Pulmonary artery endothelial cell (primary cell): ENCODE results near the gene GRAMD4. TPM values are rescaled to one million over a fixed set of nuclear protein-coding genes. Genes with fewer than 3 reads are reported as not detected.

Experiments
- DNase-seq: peaks from one replicate; pipeline ENCODE4 v3.0.0-alpha.2; 2011; ENCODE audit warnings: low read depth, low spot score
- total RNA-seq: library from RNA; depleted of rRNA; stranded (reverse); fragments of >200 nt; gene quantifications from 2 replicates; pipeline ENCODE4 v1.2.3, GENCODE V29; 2014

GRAMD4 gene
- total RNA-seq, 1 donor from 2014 or later, result 21.0 TPM

DNA sequence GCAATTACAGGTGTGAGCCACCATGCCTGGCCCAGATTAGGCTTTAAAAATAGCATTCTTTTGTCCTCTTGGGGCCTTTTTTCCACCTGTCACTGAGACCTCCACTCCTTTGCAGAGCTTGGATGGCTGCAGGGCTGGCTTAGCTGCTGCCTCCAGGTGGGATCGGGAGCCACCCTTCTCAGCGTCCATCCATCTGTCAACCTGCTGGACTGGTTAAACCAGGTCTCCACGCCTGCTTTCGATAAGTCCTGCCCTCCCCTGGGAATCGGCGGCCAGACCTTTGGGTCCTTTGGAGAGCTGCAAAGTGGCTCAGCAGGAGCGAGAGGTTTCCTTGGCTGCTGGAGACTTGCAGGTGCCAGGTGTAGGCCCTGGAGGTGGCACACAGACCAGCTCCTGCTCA is 23.4 kb upstream of the GRAMD4 start:
- no peak for DNase-seq

DNA sequence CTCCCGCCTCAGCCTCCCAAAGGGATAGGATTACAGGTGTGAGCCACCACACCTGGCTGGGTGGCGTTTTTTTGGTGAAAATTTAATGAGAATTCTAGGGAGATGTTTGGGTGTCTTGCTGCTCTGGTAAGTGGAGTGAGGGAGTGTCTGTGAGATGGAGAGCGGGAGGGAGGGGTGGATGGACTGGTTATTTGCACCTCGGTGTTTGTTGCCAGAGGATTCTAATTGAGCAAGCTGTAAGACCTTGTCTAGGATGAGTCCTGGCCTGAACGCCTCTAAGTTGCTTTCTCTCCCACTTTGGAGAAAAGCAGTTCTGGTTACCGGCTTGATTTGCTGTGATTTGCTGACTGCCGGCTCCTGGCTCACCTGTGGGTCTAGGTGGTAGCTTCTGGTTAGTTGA is 22.0 kb upstream of the GRAMD4 start:
- DNase-seq, result no peak

DNA sequence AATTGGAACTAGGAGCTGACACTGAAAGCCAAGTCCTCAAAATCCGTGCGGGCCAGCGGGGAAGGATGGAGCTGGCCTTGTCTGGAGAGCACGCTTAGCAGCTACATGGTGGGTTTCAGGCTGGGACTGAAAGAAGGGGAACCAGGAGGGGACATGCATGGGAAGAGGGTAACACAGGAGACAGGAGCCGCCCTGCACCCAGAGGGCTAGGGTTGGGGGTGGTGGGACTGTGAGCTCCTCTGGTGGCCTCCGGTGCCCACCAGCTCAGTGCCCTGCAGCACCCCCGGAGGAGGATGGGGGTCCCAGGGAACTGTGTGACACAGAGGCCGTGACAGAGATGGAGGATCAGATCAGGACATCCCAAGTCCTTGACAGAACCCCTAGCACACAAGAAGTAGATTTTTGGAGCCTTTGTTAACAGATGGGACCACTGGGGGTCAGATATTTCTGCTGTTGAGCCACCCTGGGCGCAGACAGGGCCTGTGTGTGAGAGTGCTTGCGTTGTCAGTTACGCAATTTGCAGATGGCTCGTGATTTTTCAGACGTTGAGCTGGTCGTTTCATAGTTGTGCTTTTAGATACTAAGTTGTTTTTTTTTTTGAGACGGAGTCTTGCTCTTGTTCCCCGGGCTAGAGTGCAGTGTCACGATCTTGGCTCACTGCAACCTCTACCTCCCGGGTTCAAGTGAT is 21.3 kb upstream of the GRAMD4 start:
- DNase-seq, result no peak

DNA sequence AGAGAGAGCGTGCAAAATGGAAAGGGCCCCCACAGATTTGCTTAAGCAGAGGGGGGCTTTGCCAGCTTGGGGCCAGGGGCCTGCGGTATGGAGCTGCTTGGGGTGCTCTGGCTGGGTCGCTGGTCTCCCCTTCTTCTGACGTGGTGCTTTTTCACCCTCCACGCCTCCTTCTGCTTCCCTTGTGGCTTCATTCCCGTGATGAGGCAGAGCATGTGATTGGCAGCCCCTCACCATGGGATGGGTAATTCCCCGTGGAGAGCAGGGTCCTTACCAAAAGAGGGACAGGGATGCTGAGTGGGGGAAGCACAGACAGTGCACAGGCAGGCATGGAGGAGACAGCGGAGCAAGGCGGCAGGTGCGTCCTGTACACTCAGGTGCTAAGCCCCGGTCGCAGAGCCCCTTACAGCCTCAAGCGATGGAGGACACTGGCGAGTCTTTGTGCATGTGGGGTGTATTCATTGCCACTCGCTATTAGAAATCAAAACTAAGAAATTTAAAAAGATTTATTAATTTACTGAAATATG is 19.9 kb upstream of the GRAMD4 start:
- DNase-seq, result no peak

DNA sequence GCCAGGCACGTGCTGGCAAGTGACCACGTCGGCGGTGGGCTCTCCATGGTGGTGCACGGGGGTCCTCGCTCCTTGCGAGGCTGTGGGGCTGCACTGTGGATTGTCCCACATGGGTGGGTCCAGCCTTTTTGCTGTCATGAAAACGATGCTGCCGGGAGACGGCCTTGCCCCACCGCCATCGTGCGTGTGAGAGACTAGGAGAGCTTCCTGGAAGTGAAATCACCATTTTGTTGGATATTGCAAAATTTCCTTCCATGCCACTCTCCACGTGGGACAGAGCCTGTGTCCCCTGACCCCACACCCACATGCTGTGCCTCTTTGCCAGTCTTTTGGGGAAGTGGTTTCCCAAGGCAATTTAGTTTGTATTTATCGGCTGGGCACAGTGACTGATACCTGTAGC is 18.2 kb upstream of the GRAMD4 start:
- no peak for DNase-seq

DNA sequence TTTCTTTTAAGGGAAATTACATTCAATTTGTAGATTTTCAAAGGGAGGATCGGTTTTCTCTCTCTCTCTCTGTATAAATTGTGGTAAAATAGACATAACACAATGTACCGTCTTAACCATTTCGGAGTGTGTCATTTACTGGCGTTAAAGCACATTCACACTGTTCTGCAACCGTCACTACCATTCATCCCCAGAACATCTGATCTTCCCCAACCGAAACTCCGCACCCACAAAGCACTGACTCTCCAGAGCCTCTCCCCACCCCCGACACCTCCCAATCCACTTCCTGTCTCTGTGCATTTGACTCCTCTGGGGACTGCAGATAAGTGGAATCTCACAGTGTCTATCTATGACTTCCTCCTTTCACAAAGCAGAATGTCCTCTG is 15.9 kb upstream of the GRAMD4 start:
- no peak for DNase-seq

DNA sequence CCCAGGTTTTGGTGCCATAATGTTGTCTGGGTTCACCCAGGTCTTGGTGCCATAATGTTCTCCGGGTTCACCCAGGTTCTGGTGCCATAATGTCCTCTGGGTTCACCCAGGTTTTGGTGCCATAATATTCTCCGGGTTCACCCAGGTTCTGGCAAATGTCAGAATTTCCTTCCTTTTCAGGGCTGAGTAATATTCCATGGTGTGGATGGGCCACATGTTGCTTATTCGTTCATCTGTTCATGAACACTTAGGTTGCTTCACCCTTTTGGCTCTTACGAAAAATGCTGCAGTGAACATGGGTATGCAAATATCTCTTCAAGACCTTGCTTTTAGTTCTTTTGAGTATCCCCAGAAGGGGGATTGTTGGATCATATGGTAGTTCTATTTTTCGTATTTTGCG is 15.1 kb upstream of the GRAMD4 start:
- no peak for DNase-seq

DNA sequence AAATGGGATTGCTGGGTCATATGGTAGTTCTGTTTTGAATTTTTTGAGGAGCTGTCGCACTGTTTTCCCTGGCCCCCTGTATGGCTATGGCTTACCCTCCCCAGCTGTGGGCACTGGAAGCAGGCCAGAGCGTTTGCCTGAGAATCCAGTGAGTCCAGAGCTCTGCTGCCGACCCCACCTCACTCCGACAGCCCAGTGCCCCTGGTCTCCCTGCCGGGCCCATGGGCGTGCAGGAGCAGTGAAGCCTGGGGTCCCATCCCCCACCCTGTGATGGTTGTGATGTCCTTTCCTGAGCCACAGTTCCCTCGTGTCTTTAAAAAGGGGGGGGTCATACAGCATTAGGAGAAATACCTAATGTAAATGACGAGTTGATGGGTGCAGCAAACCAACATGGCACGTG is 13.3 kb upstream of the GRAMD4 start:
- no peak for DNase-seq

DNA sequence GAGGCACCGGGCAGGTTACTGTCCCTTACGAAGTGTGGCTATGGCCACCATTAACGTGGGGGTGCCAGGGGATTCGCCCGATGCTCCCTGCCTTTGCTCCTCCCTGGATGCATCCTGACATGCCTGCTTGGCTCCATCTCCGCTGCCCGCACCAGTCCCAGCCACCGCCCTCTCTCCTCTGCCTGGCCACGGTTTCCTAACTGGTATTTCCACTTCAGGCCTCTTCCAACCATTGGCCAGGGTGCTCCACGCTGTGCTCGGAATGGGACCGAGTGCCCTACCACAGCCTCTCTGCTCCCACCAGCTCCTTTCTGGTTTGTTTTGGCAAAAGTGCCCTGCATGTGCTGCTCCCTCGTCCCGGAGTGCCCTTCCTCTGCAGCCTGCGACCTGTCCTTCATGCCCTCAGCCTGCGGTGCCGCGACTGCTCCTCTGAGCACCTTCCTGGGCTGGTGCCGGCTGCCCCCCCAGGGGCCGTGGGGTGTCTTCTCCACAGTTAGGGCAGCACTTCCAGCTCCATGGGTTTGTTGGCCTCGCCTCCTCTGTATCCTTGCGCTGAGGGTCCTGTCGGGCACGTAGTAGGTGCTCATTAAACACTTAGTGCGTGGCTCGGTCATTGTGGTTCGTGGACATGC is 12.6 kb upstream of the GRAMD4 start:
- DNase-seq, result no peak

DNA sequence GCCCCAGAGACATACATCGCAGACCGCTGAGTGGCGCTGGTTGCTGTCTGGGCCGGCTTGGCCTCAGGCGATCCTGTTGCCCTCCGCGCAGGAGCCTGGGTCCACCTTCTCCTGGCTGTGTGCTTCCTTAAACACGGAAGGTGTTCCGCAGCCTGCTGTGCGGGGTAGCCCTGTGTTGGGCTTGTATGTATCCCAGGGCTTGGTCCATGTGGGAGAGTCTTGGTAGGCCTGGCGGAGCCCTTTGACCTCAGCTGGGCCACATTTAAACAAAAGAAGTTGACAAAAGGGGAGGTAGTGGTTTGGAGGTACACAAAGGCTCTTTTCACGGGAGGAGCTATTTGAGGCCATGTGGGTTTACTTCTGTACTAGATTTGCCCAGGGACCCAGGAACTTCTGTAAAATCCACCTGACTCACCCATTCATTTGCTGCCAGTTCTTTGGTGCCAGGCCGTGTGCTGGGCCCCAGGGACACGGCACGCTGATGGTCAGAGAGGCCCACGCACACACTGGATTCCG is 11.0 kb upstream of the GRAMD4 start:
- DNase-seq, result no peak

DNA sequence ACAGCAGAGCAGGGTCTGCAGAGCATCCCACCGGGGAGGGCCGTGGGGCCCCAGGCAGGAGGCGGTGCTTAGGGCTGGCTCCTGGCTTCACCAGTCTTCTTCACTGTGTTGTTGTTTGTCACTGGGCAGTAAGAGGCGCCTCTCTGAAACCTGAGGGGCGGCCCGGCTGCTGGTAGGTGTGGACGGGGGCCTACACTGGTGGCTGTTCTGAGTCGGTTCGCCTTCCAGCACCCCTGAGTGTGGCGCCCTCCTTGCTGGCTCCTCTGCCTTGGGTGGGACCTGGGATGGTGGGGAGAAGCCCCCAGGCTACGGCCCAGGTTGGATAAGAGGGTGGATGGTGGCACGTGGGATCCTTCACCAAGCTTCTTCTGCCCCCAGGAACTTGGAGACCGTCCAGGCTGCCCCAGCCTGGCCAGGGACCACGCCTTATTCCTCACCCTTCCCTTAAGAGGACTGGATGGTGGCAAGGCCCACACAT is 10.4 kb upstream of the GRAMD4 start:
- no peak for DNase-seq

DNA sequence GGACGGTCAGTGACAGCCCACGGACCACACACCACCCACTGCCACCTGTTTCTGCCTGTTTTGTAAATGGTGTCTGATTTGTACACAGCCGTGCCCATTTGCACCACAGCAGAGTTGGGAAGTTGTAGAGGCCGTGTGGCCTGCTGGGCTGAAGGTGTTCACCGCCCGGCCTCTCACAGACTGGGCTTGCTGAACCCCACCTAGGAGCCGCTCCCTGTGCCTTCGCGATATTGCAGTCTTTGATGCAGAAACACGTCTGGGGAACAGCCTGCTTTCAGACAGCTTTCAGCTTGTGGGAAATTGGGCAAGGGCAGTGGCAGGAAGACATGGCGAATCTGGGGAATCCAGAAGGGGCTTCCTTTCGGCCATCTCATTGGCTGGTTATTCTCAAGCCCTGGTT is 9.8 kb upstream of the GRAMD4 start:
- DNase-seq, result no peak

DNA sequence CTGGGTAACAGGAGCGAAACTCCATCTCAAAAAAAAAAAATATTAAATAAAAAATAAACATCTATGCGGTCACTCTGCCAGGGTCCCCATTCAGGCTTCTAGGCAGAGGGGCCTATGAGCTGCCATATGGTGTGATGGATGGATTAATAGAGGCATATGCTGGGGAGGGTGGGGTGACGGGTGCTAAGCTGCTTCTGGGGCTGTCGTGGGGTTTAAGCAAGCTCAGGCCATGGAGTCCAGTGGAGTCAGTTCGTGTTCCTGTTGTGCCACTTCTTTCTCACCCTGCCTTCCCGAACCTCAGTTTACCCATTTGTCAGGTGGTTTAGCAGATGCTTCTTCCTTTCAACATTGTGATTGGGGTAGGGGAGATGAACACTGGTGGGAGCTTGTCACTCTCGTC is 9.0 kb upstream of the GRAMD4 start:
- no peak for DNase-seq

DNA sequence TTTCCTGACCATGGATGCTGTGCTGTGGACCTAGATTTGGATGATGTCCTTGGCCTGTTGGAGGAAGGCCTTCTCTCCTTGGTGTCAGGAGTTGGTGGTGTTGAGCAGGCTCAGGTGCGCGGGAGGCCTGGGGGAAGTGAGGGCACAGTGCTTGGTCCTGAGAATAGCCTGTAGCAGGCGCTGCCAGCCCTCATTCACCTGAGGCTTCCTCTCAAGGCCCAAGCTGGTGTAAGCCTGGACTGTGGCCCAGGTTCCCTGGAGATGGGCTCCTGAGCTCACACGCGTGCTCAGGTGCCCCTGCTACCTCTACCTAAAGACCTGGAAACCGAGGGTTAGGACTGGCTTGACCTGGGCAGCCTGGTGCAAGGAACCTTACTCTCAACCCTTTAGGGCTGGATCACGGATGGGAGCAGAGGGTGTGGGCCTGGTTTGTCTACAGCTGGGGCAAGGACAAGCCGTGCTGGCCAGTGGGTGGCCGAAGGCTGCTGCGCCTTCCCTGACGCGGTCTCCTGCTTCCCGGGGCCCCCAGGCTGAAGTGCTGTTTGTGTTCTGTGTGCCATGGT is 7.8 kb upstream of the GRAMD4 start:
- DNase-seq, result no peak

DNA sequence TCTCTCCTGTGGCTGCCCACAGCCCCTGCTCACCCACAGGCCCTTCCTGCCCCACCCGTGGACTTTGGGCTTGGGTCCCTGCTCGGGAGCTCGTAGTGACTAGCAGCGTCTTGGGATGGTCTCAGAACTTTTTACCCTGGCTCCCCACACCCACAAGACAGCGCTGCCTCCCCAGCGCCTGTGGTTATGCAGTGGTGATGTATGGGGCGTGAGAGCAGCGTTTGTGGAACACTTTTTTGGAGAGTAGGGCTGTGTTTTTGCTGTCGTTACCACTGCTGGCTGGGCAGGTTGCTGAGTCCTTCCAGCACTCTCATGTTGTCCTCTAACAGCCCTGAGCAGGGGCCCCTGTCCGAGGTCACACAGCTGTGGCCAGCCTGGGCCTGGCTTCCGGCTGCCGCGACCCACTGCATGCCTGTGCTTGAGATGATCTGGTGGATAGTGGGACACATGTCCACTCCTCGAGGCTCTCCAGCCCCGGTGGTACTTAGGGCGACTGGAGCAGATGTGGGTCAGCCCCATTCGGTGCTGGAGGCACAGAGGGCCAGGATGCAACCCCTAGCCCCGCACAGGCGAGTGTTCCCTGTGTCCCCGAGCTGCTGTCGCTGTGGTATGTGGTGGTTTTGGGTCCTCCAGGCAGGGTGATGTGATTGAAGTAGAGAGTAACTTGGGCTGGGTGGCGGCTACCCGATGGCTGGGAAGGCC is 7.1 kb upstream of the GRAMD4 start:
- DNase-seq, result no peak

DNA sequence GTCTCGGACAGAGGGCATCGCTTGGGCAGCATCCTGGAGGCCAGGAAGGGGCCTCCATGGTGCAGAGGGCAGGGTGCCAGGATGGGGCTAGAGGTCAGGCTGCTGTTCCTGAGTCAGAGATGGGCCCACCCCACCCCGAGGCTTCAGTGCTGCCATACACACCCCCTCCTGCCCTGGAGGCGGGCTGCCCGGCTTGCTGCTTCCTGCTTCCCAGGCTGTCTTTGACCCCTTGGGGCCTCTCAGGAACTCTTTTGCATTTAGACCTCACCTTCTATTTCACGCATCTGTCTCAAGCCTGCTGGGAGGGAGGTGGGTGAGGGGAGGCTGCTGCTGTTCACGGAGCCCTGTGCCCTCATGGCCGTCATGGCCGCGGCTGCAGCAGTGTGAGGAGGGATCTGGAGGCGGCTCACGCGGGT is 6.6 kb upstream of the GRAMD4 start:
- DNase-seq, result no peak

DNA sequence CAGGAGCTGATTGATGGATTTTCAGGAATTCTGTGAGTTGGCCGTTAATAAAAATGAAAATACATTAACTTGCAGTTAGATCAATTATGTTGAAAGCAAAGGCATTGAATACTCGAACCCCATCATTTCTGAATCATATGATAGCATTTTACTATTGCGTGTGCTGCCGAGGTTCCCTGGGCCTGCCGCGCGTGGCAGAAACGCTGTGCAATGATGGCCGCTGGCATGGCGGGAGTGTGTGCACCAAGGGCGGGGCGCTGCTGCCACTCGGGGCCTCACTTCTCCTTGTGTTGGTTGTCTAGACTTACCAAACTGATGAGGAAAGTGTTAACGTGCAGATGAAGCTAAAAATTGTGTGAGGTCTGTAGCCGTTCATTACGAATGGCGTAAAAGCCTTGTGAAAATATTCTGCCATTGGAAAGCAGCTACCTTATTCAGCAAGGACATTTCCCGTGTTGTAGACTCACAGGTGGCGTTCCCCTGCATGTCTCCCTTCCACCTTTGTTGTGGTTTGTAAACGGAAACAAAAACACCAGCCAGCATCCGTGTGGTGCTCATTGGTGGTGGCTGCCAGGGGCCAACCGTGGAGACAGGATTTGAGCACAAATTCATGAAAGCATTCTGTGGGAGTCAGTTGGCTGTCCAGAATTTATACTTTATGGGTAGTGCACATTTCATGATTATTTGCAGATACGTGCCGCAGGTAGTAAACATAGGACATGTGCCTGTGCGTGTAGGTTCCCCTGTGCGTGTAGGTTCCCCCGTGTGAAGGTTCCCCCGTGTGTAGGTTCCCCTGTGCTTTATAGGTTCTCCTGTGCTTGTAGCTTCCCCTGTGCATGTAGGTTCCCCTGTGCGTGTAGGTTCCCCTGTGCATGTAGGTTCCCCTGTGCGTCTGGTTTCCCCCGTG is 5.9 kb upstream of the GRAMD4 start:
- DNase-seq, result no peak

DNA sequence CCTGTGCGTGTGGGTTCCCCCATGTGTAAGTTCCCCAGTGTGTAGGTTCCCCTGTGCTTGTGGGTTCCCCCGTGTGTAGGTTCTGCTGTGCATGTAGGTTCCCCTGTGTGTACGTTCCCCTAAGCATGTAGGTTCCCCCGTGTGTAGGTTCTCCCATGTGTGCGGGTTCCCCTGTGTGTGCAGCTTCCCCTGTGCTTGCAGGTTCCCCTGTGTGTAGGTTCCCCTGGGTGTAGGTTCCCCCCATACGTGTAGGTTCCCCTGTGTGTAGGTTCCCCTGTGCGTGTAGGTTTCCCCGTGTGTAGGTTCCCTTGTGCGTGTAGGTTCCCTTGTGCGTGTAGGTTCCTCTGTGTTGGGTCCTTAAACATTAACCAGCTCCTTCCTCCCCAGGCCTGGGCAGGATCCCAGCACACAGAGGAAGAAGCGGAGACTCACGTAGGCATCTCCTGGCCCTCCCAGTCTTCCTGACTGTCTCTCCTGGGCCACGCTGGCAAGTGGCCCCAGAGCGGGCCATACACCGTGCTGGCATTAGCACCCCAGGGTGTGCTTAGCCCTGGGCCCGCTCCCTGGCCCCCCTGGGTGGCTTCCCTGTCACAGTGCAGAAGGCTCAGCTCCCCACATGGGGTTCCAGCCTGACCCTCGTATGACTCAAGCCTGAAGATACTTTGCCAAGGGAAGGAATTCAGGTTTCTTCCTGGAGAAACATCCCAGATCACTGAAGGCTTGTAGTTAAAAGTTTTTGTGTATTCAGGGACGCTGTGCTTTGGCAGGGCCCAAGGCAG is 2.8 kb upstream of the GRAMD4 start:
- no peak for DNase-seq

DNA sequence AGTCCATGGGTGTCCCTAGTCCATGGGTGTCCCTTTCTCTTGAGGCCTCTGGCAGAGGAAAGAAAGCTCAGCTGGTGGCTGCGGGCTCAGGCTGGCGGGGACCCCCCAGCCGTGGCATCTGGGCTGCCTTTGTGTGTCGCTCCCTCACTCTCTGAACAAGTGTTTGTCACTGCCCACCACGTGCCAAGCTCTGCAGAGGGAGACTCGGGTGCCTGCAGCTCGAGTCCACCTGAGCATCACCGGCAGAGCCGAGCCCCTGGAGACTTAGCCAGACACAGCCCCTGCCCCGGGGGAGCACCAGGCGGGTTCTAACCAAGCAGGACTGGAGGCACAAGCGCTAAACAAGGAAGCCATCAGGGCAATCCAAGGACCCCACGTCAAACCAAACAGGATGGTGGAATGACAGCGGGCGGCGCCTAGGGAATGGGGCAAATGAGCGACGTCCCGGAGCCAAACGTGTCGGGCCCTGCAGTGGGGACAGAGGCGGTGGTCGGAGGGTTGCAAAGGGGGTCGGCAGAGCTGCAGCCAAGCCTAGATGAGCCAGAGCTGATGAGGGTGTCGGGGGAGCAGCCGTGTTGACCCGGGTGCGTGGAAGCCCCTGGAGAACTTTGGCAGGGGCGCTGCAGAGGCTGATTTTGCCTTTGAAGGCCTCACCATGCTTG is 2.1 kb upstream of the GRAMD4 start:
- DNase-seq, result no peak

DNA sequence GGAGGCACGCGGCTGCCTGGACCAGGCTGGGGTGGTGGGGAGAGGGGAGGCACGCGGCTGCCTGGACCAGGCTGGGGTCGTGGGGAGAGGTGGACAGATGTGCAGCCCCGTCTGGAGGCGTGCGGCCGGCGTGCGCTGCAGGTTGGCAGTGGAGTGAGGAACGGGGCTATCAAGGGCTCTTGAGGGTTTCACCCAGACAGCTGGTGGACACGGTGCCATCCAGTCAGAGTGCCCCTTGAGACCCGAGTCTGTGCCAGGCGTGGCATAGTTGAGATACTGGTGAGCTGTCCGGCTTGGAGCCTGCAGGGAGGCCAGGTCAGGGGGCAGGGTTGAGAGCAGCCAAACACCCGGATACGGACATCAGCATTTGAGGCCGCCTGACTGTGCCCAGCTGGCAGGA is 1.5 kb upstream of the GRAMD4 start:
- DNase-seq, result no peak
